Fibroblast of skin of scalp (primary cell): Measurements from ENCODE around the gene ATP11A.

Experiments
- DNase-seq: peaks from one replicate; pipeline ENCODE4 v3.0.0-alpha.2; 2013

The ATP11A gene

GRCh38 chr13:112911285-112911701 lies 221.5 kb downstream of the ATP11A start:
- DNase-seq: no peak

GRCh38 chr13:112911883-112912282 lies 222.0 kb downstream of the ATP11A start:
- no peak for DNase-seq

DNA sequence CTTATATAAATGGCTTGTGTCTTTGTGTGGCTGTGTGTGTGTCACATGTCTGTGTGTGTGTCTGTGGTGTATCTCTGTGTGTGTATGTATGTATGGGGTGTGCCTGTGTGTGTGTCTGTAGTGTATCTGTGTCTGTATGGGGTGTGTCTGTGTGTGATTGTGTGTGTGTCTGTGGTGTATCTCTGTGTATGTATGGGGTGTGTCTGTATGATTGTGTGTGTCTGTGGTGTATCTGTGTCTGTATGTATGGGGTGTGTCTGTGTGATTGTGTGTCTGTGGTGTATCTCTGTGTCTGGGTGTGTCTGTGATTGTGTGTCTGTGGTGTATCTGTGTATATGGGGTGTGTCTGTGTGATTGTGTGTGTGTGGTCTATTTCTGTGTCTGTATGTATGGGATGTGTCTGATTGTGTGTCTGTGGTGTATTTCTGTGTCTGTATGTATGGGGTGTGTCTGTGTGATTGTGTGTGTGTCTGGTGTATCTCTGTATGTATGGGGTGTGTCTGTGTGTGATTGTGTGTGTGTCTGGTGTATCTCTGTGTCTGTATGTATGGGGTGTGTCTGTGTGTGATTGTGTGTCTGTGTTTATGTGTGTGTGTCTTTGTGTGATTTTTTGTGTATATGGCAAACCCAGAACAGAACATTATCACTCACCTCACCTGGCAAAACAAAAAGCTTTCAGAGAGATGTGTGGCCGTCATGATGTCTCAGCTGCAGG lies 223.0 kb downstream of the ATP11A start:
- DNase-seq: no peak

- DNase-seq: no peak
Measured at GRCh38 chr13:112916296-112916695, 226.5 kb downstream of the ATP11A start.

DNA sequence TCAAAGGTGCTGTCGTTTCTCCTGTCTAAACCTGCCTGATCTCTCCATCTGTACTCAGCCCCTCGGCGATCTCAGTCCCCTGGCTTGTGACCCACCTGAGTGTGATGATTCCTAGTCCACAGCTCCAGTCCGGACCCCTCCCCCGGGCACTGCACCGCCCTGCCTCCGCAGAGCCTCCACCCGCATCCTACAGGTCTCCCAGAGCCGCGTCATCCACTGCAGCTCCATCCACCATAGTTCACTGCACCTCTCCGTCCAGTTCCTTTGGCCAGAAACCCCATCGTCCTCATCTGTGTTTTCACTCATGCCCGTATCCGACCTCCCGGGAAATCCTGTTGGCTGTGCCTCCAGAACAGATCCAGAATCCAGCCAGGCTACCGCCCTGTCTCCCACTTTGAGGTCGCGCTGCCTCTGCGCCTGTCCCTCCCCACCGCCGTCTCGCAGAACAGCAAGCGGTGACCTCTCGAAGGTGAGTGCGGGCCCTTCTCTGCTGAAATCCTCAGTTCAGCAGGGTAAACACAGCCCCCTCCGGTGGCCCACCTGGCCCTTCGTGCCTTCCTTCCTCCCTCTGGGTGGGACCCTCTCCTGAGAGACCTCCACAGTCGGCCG lies 227.3 kb downstream of the ATP11A start:
- no peak for DNase-seq

- DNase-seq: no peak
Measured at GRCh38 chr13:112917737-112918136, 227.9 kb downstream of the ATP11A start.

DNA sequence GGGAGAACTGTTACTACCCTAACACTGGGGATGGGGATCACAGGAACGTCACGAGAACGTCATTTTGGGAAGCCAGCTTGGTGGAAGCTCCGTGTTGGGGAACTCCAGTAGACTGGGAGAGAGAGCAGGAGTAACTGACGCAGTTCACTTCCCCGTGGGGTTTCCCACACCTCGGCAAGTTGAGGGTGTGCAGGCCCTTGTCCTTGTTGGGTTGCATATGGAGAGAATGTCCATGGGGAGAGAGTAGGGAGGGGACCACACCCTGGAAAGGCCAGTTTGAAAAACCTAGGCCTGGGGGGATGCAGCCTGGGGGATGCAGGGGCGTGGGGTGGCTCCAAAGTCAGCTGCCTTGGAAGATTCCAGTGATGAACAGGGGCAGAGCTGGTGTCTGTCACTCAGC lies 228.4 kb downstream of the ATP11A start:
- DNase-seq: no peak

- no peak for DNase-seq
Measured at GRCh38 chr13:112918746-112919145, 228.9 kb downstream of the ATP11A start.

- no peak for DNase-seq
Measured at GRCh38 chr13:112923962-112924361, 234.1 kb downstream of the ATP11A start.

GRCh38 chr13:112924365-112924764 lies 234.5 kb downstream of the ATP11A start:
- DNase-seq: no peak

GRCh38 chr13:112926003-112926402 lies 236.2 kb downstream of the ATP11A start:
- no peak for DNase-seq

- DNase-seq: no peak
Measured at GRCh38 chr13:112926993-112927392, 237.2 kb downstream of the ATP11A start.

- DNase-seq: no peak
Measured at GRCh38 chr13:112928020-112928971, 238.5 kb downstream of the ATP11A start.

DNA sequence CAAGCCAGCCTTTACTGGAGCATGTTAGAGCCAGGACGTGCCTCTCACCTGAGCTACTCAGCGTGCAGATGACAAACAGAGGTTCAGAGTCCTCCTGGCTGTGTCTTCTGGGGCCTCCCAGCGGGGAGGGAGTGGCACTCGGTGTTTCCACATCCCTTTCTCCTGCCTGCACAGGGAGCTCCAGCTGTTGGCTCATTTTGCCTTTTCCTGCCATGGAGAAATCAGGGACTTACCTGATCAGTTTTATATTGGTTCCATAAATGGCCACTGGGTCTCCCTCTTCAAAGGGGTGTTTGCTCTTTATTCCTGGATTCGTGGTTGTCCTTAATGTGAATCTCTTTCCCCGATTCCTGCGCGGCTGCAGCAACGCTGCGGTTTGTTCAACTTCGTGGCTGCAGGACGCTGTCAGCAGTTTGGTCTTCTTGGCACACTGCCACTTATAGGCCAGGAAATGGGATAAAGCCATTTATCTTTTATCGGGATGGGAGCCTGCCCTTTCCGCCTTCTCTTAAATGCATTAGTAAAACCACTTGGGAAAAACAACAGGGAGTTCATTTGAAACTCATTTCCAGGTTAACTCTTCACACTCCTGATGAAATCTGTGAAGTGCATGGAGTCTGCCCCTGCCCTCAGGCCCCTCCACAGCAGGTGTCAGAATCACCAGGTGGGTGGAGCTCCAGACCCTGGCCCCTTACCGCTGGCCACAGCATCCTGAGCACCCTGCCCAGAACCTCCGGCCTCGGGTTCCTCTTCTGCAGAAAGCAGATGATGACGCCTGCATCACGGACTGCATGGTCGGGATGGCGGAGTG lies 239.3 kb downstream of the ATP11A start:
- peak; percentile 24 for DNase-seq

GRCh38 chr13:112929783-112930055 lies 239.9 kb downstream of the ATP11A start:
- no peak for DNase-seq

GRCh38 chr13:112930192-112930591 lies 240.4 kb downstream of the ATP11A start:
- no peak for DNase-seq

DNA sequence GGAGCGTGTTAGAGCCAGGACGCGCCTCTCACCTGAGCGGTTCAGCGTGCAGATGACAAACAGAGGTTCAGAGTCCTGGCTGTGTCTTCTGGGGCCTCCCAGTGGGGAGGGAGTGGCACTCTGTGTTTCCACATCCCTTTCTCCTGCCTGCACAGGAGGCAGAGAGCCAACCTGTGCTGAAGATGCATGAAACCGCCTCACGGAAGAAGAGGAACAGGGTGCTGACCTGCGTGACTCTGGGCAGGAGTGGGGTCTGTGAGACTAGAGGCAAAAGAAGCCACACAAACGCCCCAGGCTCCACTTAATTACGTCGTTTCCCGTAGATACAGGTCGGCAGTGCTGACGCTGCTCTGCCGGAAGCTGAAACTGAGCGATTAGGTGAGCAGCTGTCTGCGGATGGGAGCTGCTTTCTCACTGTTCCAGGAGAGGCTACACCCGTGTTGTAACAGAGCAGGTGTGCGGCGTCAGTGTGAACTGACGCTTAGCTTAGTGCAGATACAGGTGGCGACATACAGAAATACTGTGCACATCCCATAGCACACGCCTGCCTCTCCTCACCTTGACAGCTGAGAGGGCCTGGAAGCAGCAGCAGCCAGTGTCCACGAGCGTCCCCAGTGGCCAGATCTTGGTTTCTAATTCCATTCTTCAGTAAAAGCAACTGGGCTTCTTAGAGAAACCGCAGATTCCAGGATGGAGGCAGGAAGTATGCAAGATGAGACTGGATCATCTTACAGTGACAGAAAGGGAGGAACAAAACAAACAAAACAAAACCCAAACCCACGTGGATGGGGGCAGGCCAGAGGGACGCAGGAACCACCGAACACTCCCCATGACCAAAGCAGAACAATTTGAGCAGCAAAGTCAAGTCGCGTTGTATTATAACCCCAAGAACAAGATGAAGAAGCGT lies 241.4 kb downstream of the ATP11A start:
- peak; percentile 77 for DNase-seq

DNA sequence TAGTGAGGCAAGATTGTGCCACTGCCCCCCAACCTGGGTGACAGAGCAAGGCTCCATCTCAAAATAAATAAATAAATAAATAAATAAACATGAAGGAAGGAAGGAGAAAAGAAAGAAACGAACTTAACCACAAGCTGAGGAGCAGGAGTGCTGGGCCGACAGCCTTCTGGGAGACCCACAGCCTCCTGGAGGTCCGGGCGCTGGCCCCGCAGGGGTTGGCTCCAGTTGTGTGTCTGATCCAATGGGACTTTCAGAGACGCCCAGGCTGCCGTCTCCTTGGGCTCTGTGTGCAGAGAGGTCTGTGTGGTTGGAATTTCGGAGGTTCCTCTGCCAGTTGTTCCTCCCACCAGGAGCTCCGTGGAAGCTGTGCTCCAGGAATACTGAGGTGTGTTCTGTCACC lies 243.1 kb downstream of the ATP11A start:
- DNase-seq: no peak

DNA sequence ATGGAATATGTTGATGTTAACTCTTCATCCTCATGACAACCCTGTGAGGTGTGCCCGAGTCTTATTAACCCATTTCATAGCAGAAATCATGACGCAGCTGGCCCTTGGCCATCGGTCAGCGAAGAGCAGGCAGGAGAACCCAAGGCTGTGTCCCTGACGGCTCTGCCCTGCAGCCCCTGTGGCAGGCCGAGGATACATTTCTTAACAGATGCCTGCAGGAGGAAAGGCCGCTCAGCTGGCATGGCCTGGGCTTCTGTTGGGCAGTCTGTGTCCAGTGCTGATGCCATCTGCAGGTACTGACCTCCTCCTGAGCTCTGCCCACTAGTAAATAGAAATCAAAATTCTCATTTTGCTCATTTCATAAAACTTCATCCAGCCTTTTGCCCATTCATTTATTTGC lies 243.8 kb downstream of the ATP11A start:
- no peak for DNase-seq

DNA sequence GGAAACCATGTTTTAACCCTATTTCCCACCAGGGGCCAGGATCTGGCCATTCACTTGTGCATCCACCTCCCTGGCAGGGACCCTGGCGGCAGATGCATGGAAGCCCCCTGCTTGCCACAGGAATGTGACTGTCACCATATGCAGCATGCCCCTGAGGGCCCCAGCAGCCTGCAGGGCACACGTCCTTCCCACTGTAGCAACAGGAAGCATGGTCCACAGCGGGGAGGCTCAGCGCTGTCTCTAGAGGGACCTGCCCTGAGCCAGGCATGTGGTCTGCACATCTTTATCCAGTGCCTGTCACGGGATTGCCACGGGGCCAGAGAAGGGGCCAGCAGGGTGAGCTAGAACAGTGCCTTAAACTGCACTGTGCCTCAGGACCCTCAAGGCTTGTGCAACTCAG lies 244.2 kb downstream of the ATP11A start:
- DNase-seq: no peak
